ENCODE data around the gene SPEF2. TPM values are rescaled to one million over a fixed set of nuclear protein-coding genes. Genes with fewer than 3 reads are reported as not detected.

SPEF2 gene
- total and polyA plus RNA-seq, 2 of the 13 experiments (the other 11 are each of a cell fraction or from before 2014, with no cell fraction given) = 1.5 to 2.3 TPM

DNA sequence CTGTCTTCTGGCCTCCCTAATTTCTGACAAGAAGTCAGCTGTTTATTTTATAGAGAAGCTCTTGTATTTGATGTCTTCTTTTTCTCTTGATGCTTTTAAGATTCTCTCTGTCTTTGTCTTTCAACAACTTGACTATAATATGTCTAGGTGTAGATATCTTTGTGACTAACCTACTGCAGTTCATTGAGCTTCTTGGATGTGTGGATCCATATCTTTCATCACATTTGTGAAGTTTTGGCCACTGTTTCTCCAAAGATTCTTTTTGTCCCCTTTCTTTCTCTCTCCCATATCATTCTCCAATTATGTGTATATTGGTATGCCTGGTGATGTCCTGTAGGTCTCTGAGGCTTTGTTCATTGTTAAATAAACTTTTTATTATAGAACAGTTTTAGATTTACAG lies 16.7 kb downstream of the SPEF2 start:
- H3K79me2 ChIP-seq (ENCODE audit: insufficient read depth, low read length) = no peaks in the 10 kb centered on the region
- TF ChIP-seq ZNF766 (CRISPR knock-in tag; IDR thresholded peaks at IDR 0.05; ENCODE audit: borderline replicate concordance) (no peak), MEIS2 (CRISPR knock-in tag; IDR thresholded peaks at IDR 0.05) (no peak), ZNF33A (CRISPR knock-in tag; IDR thresholded peaks at IDR 0.05; ENCODE audit: borderline replicate concordance) (no peak), ZBTB7A (CRISPR knock-in tag; IDR thresholded peaks at IDR 0.05) (no peak), ZNF891 (CRISPR knock-in tag; IDR thresholded peaks at IDR 0.05) (no peak), MTF2 (CRISPR knock-in tag; IDR thresholded peaks at IDR 0.05; ENCODE audit: borderline replicate concordance) (no peak), RXRA (CRISPR knock-in tag; IDR thresholded peaks at IDR 0.05) (no peak), ZNF234 (CRISPR knock-in tag; conservative IDR thresholded peaks at IDR 0.05) (no peak), NFRKB (IDR thresholded peaks at IDR 0.05) (no peak), MLLT10 (CRISPR knock-in tag; IDR thresholded peaks at IDR 0.05) (no peak)
- TF ChIP-seq, protein P1, sequence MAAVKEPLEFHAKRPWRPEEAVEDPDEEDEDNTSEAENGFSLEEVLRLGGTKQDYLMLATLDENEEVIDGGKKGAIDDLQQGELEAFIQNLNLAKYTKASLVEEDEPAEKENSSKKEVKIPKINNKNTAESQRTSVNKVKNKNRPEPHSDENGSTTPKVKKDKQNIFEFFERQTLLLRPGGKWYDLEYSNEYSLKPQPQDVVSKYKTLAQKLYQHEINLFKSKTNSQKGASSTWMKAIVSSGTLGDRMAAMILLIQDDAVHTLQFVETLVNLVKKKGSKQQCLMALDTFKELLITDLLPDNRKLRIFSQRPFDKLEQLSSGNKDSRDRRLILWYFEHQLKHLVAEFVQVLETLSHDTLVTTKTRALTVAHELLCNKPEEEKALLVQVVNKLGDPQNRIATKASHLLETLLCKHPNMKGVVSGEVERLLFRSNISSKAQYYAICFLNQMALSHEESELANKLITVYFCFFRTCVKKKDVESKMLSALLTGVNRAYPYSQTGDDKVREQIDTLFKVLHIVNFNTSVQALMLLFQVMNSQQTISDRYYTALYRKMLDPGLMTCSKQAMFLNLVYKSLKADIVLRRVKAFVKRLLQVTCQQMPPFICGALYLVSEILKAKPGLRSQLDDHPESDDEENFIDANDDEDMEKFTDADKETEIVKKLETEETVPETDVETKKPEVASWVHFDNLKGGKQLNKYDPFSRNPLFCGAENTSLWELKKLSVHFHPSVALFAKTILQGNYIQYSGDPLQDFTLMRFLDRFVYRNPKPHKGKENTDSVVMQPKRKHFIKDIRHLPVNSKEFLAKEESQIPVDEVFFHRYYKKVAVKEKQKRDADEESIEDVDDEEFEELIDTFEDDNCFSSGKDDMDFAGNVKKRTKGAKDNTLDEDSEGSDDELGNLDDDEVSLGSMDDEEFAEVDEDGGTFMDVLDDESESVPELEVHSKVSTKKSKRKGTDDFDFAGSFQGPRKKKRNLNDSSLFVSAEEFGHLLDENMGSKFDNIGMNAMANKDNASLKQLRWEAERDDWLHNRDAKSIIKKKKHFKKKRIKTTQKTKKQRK (IDR thresholded peaks at IDR 0.05; ENCODE audit: low read length) = no peak
- FAIRE-seq (no peak), ATAC-seq (no peak), DNase-seq (ENCODE audit: low spot score) (no peak)
- intact Hi-C loops (cut with micrococcal nuclease; ENCODE audit: unreplicated experiment) (no loop called here), in situ Hi-C loops (cut with HindIII; ENCODE audit: extremely low pct_ligation_motif_present, low pct_unique_long_range_greater_than_20kb) (no loop called here)
- H3K27ac ChIP-seq (ENCODE audit: extremely low read length, insufficient read depth, low read length) = no peak overlapping the region
- no peak overlapping the region for H3K4me2 ChIP-seq (ENCODE audit: low read depth, low read length)
- no peak overlapping the region for H3K9ac ChIP-seq (ENCODE audit: insufficient read depth, low read depth, low read length)
- H3K36me3 ChIP-seq (replicated peaks in 1 of 2; ENCODE audit: control insufficient read depth in 1 of 2, insufficient read depth in 2 of 2, low read length in 2 of 2) = no peaks in the 10 kb centered on the region
- H2AFZ ChIP-seq (ENCODE audit: low read length) = no peak overlapping the region
- ChIA-PET CTCF (ENCODE audit: low intra/inter-chr PET ratio, low total read pairs) (no interaction called here), POLR2A (no interaction called here)
- H3K9me3 ChIP-seq (ENCODE audit: low read length) = 0 out of 2 replicates have a peak, but pooled peaks cover 4% of the 10 kb centered on the region
- no TSS peak for BruUV-seq (replicated peaks)
- no peaks in the 10 kb centered on the region for H3K27me3 ChIP-seq (ENCODE audit: control insufficient read depth in 1 of 2, insufficient read depth in 2 of 2, low read length in 2 of 2)
- H3K4me1 ChIP-seq (ENCODE audit: insufficient read depth, low read length) = no peaks in the 10 kb centered on the region
- H4K20me1 ChIP-seq (ENCODE audit: insufficient read depth, low read length) = no peaks in the 10 kb centered on the region
- H3K4me3 ChIP-seq (replicated peaks in 1 of 3; ENCODE audit: insufficient read depth in 1 of 3, low read depth in 2 of 3, low read length in 3 of 3) = no peak overlapping the region
